ENCODE data around the gene ACBD6.

DNA sequence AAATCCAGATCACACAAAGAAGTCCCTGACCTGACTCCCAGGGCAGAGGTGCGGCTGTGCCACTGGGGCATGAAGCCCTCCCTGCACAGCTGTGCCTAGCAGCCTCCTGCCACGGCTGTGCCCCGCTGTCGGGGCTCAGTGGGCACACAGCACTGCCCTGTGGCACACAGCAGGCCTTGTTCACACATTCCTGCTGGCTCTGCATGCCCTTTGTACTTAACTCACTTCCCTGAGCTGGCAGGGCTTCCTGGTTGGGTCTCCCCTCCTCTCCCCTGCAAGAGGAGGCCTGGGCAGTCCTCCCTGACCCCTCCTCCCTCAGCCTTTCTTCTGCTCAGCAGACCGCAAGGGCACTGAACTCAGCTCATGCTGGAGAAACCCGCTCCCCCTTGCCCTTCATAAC is 257.5 kb downstream of the ACBD6 start:
- TF ChIP-seq, protein P1, sequence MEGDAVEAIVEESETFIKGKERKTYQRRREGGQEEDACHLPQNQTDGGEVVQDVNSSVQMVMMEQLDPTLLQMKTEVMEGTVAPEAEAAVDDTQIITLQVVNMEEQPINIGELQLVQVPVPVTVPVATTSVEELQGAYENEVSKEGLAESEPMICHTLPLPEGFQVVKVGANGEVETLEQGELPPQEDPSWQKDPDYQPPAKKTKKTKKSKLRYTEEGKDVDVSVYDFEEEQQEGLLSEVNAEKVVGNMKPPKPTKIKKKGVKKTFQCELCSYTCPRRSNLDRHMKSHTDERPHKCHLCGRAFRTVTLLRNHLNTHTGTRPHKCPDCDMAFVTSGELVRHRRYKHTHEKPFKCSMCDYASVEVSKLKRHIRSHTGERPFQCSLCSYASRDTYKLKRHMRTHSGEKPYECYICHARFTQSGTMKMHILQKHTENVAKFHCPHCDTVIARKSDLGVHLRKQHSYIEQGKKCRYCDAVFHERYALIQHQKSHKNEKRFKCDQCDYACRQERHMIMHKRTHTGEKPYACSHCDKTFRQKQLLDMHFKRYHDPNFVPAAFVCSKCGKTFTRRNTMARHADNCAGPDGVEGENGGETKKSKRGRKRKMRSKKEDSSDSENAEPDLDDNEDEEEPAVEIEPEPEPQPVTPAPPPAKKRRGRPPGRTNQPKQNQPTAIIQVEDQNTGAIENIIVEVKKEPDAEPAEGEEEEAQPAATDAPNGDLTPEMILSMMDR (conservative IDR thresholded peaks at IDR 0.05 in 1 of 2, IDR thresholded peaks at IDR 0.05 in 1 of 2; ENCODE audit: extremely low read depth in 1 of 2, insufficient read depth in 1 of 2, low read depth in 1 of 2, low read length in 2 of 2): no peak
- TF ChIP-seq EZH2 (IDR thresholded peaks at IDR 0.05; ENCODE audit: borderline replicate concordance, low read length): no peak

Measured in mammary epithelial cell (primary cell).